NCI-H345 treated with DMSO at 0.1 percent for 48 hours (cell line): ENCODE measurements around the gene ITM2A.

Experiments used
- DNase-seq: peaks from one replicate; lab custom pipeline; 2025; ENCODE audit not compliant: unreplicated experiment; lab: John Stamatoyannopoulos, UW

ITM2A gene

DNA sequence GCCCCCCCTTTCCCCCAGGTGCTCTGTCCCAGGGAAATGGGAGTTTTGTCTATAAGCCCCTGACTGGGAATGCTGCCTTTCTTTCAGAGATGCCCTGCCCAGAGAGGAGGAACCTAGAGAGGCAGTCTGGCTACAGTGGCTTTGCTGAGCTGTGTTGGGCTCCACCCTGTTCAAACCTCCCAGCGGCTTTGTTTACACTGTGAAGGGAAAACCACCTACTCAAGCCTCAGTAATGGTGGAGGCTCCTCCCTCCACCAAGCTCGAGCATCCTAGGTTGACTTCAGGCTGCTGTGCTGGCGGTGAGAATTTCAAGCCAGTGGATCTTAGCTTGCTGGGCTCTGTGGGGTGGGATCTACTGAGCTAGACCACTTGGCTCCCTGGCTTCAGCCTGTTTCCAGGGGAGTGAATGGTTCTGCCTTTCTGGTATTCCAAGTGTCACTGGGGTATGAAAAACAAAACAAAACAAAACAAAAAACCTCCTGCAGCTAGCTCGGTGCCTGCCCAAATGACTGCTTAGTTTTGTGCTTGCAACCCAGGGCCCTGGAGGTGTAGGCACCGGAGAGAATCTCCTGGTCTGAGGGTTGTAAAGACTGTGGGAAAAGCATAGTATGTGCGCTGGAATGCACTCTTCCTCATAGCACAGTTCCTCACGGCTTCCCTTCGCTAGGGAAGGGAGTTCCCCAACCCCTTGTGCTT, 41.7 kb downstream of the ITM2A start:
- DNase-seq = no peak
